HG02759 (cell line): ENCODE measurements around the gene CRTC1.
"Not testable (repeated sequence)": the region's sequence is repeated elsewhere in the genome, so short reads cannot be mapped to it uniquely, and the experiment has no call there.

Experiments used
- ATAC-seq: cut with Tn5 transposase; IDR thresholded peaks from one replicate; pipeline ENCODE4 v1.9.1; 2021; ENCODE audit warnings: mild to moderate bottlenecking, moderate library complexity; ENCODE audit not compliant: unreplicated experiment

Gene CRTC1

DNA sequence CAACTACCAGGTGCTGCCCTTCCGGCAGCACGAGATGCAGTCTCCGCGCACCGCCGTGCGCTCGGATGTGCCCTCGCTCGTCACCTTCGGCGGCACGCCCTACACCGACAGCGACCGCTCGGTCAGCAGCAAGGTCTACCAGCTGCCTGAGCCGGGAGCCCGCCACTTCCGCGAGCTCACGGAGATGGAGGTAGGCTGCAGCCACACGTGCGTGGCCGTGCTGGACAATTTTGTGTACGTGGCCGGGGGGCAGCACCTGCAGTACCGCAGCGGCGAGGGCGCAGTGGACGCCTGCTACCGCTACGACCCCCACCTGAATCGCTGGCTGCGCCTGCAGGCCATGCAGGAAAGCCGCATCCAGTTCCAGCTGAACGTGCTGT is 15.2 kb upstream of the CRTC1 start:
- no peak for ATAC-seq

- no peak for ATAC-seq
Measured at GRCh38 chr19:18668744-18669523, 14.5 kb upstream of the CRTC1 start.

DNA sequence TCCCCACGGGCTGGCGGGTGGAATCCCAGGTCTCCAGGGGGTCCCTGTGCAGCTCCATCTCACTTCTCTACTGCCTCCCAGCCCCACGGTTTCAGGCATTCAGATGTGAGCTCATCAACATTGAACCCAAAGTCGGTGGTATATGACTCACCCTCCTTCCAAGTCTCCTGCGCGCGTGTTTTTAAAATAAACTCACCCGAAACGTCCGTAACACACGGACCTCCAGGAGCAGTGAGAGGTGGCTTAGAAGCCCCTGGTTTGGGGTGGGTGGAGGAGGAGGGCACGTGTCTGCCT is 14.0 kb upstream of the CRTC1 start:
- ATAC-seq, result no peak

- no peak for ATAC-seq
Measured at GRCh38 chr19:18669883-18670282, 13.6 kb upstream of the CRTC1 start.

GRCh38 chr19:18670312-18670711 is 13.2 kb upstream of the CRTC1 start:
- no peak for ATAC-seq

- no peak for ATAC-seq
Measured at GRCh38 chr19:18671303-18672043, 12.0 kb upstream of the CRTC1 start.

- no peak for ATAC-seq
Measured at GRCh38 chr19:18672044-18672451, 11.4 kb upstream of the CRTC1 start.

- no peak for ATAC-seq
Measured at GRCh38 chr19:18672606-18673337, 10.7 kb upstream of the CRTC1 start.

DNA sequence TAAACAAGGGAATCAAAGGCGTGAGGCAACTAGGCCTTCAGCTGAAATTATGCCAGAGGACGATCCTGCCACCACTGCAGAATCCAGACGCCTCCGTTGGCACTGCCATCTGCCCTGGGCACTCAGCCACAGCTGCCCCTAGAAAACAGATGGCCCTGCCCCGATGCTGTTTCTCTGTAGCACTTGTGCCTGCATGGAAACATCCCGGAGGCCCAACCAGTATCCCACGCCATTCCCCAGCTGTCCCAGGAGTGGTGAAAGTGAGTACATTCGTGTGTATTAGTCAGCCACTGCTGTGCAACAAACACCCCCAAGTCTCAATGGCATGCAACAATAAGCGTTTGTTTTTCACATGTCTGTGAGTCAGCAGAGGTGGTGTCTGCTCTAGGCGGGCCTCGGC is 8.9 kb upstream of the CRTC1 start:
- ATAC-seq, result no peak

GRCh38 chr19:18675779-18676178 is 7.7 kb upstream of the CRTC1 start:
- ATAC-seq, result no peak

DNA sequence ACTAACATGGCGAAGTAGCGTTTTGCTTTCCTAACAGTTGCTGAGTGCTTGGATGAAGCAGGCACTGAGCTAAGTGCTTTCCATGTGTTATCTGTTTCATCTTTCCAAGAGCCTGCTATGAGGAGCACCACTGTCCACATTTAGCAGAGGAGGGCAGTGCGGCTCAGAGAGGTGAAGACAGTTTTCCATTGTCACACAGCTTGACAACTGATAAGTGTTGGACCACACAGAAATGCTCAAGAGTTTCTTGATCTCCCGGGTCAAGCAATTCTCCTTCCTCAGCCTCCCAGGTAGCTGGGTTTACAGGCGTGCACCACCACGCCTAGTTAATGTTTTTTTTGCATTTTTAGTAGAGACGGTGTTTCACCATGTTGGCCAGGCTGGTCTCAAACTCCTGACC is 6.8 kb upstream of the CRTC1 start:
- no peak for ATAC-seq

GRCh38 chr19:18677156-18677555 is 6.3 kb upstream of the CRTC1 start:
- no peak for ATAC-seq

GRCh38 chr19:18680148-18680547 is 3.3 kb upstream of the CRTC1 start:
- not testable (repeated sequence) for ATAC-seq

DNA sequence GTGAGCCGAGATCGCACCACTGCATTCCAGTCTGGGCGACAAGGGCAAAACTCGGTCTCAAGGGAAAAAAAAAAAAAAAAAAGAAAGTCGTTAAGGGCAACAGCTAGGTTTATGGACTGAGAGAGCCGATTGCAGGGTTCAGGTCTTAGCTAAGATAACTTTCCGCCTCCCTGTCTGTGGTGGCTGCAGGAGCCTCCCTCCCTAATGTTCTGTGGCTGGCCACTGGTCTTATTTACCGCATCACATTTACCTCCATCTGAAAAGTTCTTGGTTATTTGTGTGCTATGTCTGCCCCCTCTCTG is 722 bp upstream of the CRTC1 start:
- no peak for ATAC-seq

GRCh38 chr19:18683958-18684641 is 620 bp downstream of the CRTC1 start:
- ATAC-seq, result no peak

DNA sequence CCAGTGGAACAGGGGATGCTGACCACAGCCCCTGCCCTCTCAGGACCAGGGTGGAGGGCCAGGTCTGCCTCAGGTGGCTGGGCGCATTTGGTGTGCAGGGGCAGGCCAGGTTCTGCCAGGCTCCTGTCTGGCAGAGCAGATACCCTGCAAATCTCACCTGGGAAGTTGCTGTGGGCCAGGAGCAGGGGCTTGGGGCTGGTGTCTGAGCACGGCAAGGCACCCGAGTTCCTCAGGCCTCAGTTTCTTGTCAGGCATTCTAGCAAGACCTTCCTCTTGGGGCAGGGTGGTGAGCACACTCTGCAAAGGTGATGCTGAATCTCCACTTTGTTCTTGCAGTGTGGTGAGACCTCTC is 1.1 kb downstream of the CRTC1 start:
- ATAC-seq, result no peak

DNA sequence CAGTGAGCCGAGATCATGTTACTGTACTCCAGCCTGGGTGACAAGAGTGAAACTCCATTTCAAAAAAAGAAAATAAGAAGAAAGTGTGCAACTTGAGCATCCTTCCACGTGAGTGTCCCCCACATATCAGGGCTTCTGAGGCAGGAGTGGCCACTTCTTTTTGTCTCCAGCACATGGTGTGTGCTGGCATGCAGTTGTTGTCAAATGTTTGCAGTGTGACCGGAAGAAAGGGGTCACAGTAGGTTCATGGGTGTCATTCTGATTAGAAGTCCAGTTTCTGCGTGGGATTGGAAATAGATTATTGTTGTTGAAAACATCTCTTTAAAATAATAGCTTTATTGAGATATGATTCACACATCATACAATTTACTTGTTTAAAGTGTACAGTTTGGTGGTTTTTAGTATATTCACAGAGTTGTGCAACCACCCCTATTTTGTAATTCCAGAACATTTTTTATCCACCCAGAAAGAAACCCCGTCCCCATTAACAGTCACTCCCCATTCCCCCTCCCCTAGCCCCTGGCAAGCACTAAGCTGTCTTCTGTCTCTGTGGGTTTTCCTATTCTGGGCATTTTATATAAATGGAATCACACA is 2.2 kb downstream of the CRTC1 start:
- ATAC-seq, result no peak

- no peak for ATAC-seq
Measured at GRCh38 chr19:18687740-18688465, 4.4 kb downstream of the CRTC1 start.

- no peak for ATAC-seq
Measured at GRCh38 chr19:18696023-18696422, 12.5 kb downstream of the CRTC1 start.

DNA sequence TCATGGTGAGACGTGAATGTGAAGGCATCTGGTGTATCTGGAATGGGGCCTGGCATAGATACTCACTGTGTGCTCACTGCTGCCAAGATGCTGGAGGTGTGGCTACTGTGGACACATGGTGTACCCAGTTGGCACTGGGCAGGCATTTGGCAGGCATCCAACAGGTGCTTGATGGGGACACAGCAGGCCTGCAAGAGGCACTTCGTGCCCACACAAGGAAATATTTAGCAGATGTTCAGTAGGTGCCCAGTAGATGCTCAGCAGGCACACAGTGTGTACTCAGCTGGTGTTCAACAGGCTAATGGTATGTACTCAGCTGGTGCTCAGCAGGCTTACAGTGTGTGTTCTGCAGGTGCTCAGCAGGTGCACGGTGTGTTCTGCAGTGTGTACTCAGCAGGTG is 14.2 kb downstream of the CRTC1 start:
- ATAC-seq, result no peak
